HL-60 (cell line): ENCODE results near the gene RNF224.
A peak's percentile ranks its signal among the peaks of the same experiment; 100 is the strongest.

Experiments
- CTCF ChIP-seq: IDR thresholded peaks from one replicate; pipeline ENCODE4 v1.5.1; 2011; ENCODE audit warnings: low read length, control low read depth, inconsistent platforms; ENCODE audit not compliant: insufficient read depth
- POLR2AphosphoS5 ChIP-seq: IDR thresholded peaks from 2 replicates; pipeline ENCODE4 v1.6.1; 2012; ENCODE audit warnings: low read depth
- REST ChIP-seq: IDR thresholded peaks from 2 replicates; pipeline ENCODE4 v1.6.1; 2012; ENCODE audit warnings: low read depth; ENCODE audit not compliant: insufficient replicate concordance

- TF ChIP-seq REST (no peak), CTCF (peak; percentile 95), POLR2AphosphoS5 (no peak)
These were observed at the start of gene RNF224 for GRCh38 chr9:137227054-137227852.
